ENCODE results near the gene UBR4. TPM values are rescaled to one million over a fixed set of nuclear protein-coding genes. Genes with fewer than 3 reads are reported as not detected.

The UBR4 gene
- polyA plus RNA-seq, 1 of the 3 experiments (the other 2 are of a cell fraction) = 68.7 TPM

GRCh38 chr1:19089524-19089923 is 120.5 kb downstream of the UBR4 start (continued):
- TF ChIP-seq EP300 (IDR thresholded peaks at IDR 0.05; ENCODE audit: borderline replicate concordance in 1 of 2, low read depth in 1 of 2, low read length in 1 of 2) (no peak), SIN3A (IDR thresholded peaks at IDR 0.05; ENCODE audit: borderline replicate concordance, low read depth, low read length) (no peak)

- no peak overlapping the region for H3K4me3 ChIP-seq (ENCODE audit: low read depth in 2 of 2, low read length in 1 of 2)
- H2AFZ ChIP-seq (ENCODE audit: low read depth) = no peak overlapping the region
- TF ChIP-seq RXRA (IDR thresholded peaks at IDR 0.05; ENCODE audit: borderline replicate concordance, low read depth) = no peak
- no peak for TF ChIP-seq TAF1 (IDR thresholded peaks at IDR 0.05; ENCODE audit: borderline replicate concordance, low read depth, low read length)
- TF ChIP-seq MXI1 (IDR thresholded peaks at IDR 0.05; ENCODE audit: low read depth, low read length) = no peak
- no peak for TF ChIP-seq RAD21 (IDR thresholded peaks at IDR 0.05; ENCODE audit: low read length)
- TF ChIP-seq USF1 (IDR thresholded peaks at IDR 0.05; ENCODE audit: borderline replicate concordance, low read depth) = no peak
- no peak for TF ChIP-seq GABPA (IDR thresholded peaks at IDR 0.05; ENCODE audit: low read depth)
- TF ChIP-seq MEF2A (IDR thresholded peaks at IDR 0.05; ENCODE audit: borderline replicate concordance, low read depth) = no peak
- no peak for TF ChIP-seq EZH2phosphoT487 (IDR thresholded peaks at IDR 0.05; ENCODE audit: borderline replicate concordance, low read depth)
- TF ChIP-seq NFIC (IDR thresholded peaks at IDR 0.05; ENCODE audit: borderline replicate concordance) = no peak
- no peak for TF ChIP-seq MAX (IDR thresholded peaks at IDR 0.05; ENCODE audit: low read depth)
- TF ChIP-seq ELF1 (IDR thresholded peaks at IDR 0.05) = no peak
- TF ChIP-seq, protein P1, sequence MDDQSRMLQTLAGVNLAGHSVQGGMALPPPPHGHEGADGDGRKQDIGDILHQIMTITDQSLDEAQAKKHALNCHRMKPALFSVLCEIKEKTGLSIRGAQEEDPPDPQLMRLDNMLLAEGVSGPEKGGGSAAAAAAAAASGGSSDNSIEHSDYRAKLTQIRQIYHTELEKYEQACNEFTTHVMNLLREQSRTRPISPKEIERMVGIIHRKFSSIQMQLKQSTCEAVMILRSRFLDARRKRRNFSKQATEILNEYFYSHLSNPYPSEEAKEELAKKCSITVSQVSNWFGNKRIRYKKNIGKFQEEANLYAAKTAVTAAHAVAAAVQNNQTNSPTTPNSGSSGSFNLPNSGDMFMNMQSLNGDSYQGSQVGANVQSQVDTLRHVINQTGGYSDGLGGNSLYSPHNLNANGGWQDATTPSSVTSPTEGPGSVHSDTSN (IDR thresholded peaks at IDR 0.05) = no peak
- no peak for TF ChIP-seq GATA2 (CRISPR knock-in tag; IDR thresholded peaks at IDR 0.05)
- TF ChIP-seq POLR2AphosphoS5 (IDR thresholded peaks at IDR 0.05; ENCODE audit: low read depth, low read length) = no peak
- TF ChIP-seq REST (IDR thresholded peaks at IDR 0.05; ENCODE audit: low read depth, low read length) = no peak
- TF ChIP-seq SMC3 (IDR thresholded peaks at IDR 0.05; ENCODE audit: low read depth, low read length) = no peak
- no peak for TF ChIP-seq CHD2 (IDR thresholded peaks at IDR 0.05; ENCODE audit: low read length, partially characterized antibody)
- TF ChIP-seq JUND (IDR thresholded peaks at IDR 0.05) = no peak
- TF ChIP-seq USF2 (IDR thresholded peaks at IDR 0.05; ENCODE audit: borderline replicate concordance, low read depth, low read length) = no peak
- H3K9me3 ChIP-seq = no peaks in the 10 kb centered on the region
- H3F3A ChIP-seq (replicated peaks; ENCODE audit: insufficient read depth) = peaks cover 4% of the 10 kb centered on the region
- CTCF ChIA-PET = interaction anchor here (0.5 to 12.3 kb wide), 9 partner anchors 9 to 204 kb away, joined by 3 to 149 read pairs (median 4); no protein-coding TSS in a partner anchor
- no peaks in the 10 kb centered on the region for H3K9me2 ChIP-seq
- H3K4me1 ChIP-seq (ENCODE audit: control insufficient read depth in 1 of 2, insufficient read depth in 2 of 2, low read depth in 1 of 2, low read length in 1 of 2) = no peaks in the 10 kb centered on the region
- no peaks in the 10 kb centered on the region for H4K20me1 ChIP-seq (ENCODE audit: insufficient read depth)
- WGBS (ENCODE audit: low lambda C conversion rate) = 100% methylated on average over 8 of the region's 12 CpGs
- no peaks in the 10 kb centered on the region for H3K27me3 ChIP-seq (ENCODE audit: insufficient read depth)
- no peaks in the 10 kb centered on the region for H3K79me2 ChIP-seq (ENCODE audit: insufficient read depth)
- no peak for DNase-seq
- POLR2A ChIA-PET = no interaction called here
- no peak overlapping the region for H3K27ac ChIP-seq (ENCODE audit: low read depth in 2 of 2, low read length in 1 of 2)
- no peak overlapping the region for H3K4me2 ChIP-seq
- H3K9ac ChIP-seq = no peak overlapping the region
- H3K36me3 ChIP-seq (replicated peaks in 1 of 2; ENCODE audit: control insufficient read depth in 1 of 2, insufficient read depth in 2 of 2, low read length in 1 of 2) = peaks cover 59 to 91% of the 10 kb centered on the region in 2 experiments
Observed at GRCh38 chr1:19088717-19089442, 121.2 kb downstream of the UBR4 start.
